ENCODE data around the gene ABHD16B. TPM values are rescaled to one million over a fixed set of nuclear protein-coding genes. Genes with fewer than 3 reads are reported as not detected.
"Not testable (repeated sequence)": the region's sequence is repeated elsewhere in the genome, so short reads cannot be mapped to it uniquely, and the experiment has no call there.

ABHD16B gene
- total and polyA plus RNA-seq, 2 donors (not counting 3 experiments of a cell fraction or from before 2014, with no cell fraction given): not detected

GRCh38 chr20:63873477-63873971 is 12.2 kb downstream of the ABHD16B start:
- no peaks in the 10 kb centered on the region for H3K9me1 ChIP-seq (replicated peaks; ENCODE audit: control insufficient read depth, extremely low read depth, insufficient read depth, low read length)
- H3K27me3 ChIP-seq (ENCODE audit: control insufficient read depth in 2 of 2, insufficient read depth in 2 of 2, low read length in 2 of 2): no peaks in the 10 kb centered on the region
- H3K9ac ChIP-seq (replicated peaks; ENCODE audit: extremely low read depth, insufficient read depth, low read length): no peak overlapping the region
- FAIRE-seq (peak; percentile 90), DNase-seq (ENCODE audit: low read depth, low spot score) (peak; percentile 87)
- intact Hi-C loops (cut with micrococcal nuclease) (loop anchor here (1.0 kb wide), 1 partner anchor 21 kb away; no protein-coding TSS in a partner anchor), dilution Hi-C loops (cut with MboI; ENCODE audit: extremely low pct_ligation_motif_present, low sequenced_read_pairs) (no loop called here)
- no peaks in the 10 kb centered on the region for H4K20me1 ChIP-seq (replicated peaks; ENCODE audit: control insufficient read depth, extremely low read depth, insufficient read depth, low read length)
- ChIA-PET CTCF (interaction anchor here (0.7 to 1.9 kb wide), 8 partner anchors 9 to 336 kb away, joined by 3 to 14 read pairs (median 4); partner anchors contain the start of gene TPD52L2), POLR2A (interaction anchor here (0.6 to 1.3 kb wide), 2 partner anchors 9 to 299 kb away, joined by 4 to 11 read pairs; partner anchors contain the start of genes HELZ2 and TPD52L2)
- peak overlapping the region in 1 of 3 experiments; percentile 12 for H3K4me3 ChIP-seq (replicated peaks in 1 of 3; ENCODE audit: insufficient read depth in 1 of 3, low read depth in 1 of 3, low read length in 3 of 3)
- no peaks in the 10 kb centered on the region for H3K9me3 ChIP-seq (replicated peaks; ENCODE audit: control insufficient read depth, insufficient read depth, low read length)
- H3K36me3 ChIP-seq (ENCODE audit: control insufficient read depth in 2 of 2, extremely low read depth in 1 of 2, insufficient read depth in 2 of 2, low read length in 2 of 2): peaks cover 15 to 43% of the 10 kb centered on the region in 2 experiments
- H3K79me2 ChIP-seq (ENCODE audit: control insufficient read depth, insufficient read depth, low read length): peaks cover 54% of the 10 kb centered on the region
- H3K4me2 ChIP-seq (ENCODE audit: insufficient read depth, low read length): peak overlapping the region; percentile 64
- H3K4me1 ChIP-seq (ENCODE audit: control insufficient read depth, extremely low read depth, insufficient read depth, low read length): peaks cover 14% of the 10 kb centered on the region
- no peak overlapping the region for H2AFZ ChIP-seq (ENCODE audit: low read depth, low read length)
- H3K27ac ChIP-seq (ENCODE audit: insufficient read depth, low read depth, low read length): peak overlapping the region; percentile 89
- BruUV-seq (replicated peaks): no TSS peak
- TF ChIP-seq, protein P1, sequence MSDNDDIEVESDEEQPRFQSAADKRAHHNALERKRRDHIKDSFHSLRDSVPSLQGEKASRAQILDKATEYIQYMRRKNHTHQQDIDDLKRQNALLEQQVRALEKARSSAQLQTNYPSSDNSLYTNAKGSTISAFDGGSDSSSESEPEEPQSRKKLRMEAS (IDR thresholded peaks at IDR 0.05; ENCODE audit: insufficient read depth, insufficient read length): peak; percentile 79
- peak; percentile 95 for TF ChIP-seq JUN (IDR thresholded peaks at IDR 0.05; ENCODE audit: borderline replicate concordance, insufficient read depth, insufficient read length, low read depth)
- TF ChIP-seq POLR2A (IDR thresholded peaks at IDR 0.05; ENCODE audit: low read depth, low read length): no peak
- TF ChIP-seq EZH2 (IDR thresholded peaks at IDR 0.05; ENCODE audit: borderline replicate concordance, low read depth, low read length, severe bottlenecking): no peak
- TF ChIP-seq FOS (IDR thresholded peaks at IDR 0.05; ENCODE audit: borderline replicate concordance, insufficient read depth, low read length): peak; percentile 90
- TF ChIP-seq, protein P2, sequence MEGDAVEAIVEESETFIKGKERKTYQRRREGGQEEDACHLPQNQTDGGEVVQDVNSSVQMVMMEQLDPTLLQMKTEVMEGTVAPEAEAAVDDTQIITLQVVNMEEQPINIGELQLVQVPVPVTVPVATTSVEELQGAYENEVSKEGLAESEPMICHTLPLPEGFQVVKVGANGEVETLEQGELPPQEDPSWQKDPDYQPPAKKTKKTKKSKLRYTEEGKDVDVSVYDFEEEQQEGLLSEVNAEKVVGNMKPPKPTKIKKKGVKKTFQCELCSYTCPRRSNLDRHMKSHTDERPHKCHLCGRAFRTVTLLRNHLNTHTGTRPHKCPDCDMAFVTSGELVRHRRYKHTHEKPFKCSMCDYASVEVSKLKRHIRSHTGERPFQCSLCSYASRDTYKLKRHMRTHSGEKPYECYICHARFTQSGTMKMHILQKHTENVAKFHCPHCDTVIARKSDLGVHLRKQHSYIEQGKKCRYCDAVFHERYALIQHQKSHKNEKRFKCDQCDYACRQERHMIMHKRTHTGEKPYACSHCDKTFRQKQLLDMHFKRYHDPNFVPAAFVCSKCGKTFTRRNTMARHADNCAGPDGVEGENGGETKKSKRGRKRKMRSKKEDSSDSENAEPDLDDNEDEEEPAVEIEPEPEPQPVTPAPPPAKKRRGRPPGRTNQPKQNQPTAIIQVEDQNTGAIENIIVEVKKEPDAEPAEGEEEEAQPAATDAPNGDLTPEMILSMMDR (IDR thresholded peaks at IDR 0.05; ENCODE audit: extremely low read depth in 1 of 2, insufficient read depth in 1 of 2, low read depth in 1 of 2, low read length in 2 of 2): no peak
- TF ChIP-seq MYC (IDR thresholded peaks at IDR 0.05; ENCODE audit: low read depth, low read length): peak; percentile 88
- TF ChIP-seq POLR2AphosphoS5 (IDR thresholded peaks at IDR 0.05; ENCODE audit: insufficient read depth, low read depth, low read length): peak; percentile 86
- no peak for TF ChIP-seq GATA2 (IDR thresholded peaks at IDR 0.05; ENCODE audit: insufficient read depth, insufficient read length, low read depth, low read length)

- H3K4me3 ChIP-seq (replicated peaks in 1 of 3; ENCODE audit: insufficient read depth in 1 of 3, low read depth in 1 of 3, low read length in 3 of 3); intact Hi-C loops (cut with micrococcal nuclease); dilution Hi-C loops (cut with MboI; ENCODE audit: extremely low pct_ligation_motif_present, low sequenced_read_pairs); H3K9ac ChIP-seq (replicated peaks; ENCODE audit: extremely low read depth, insufficient read depth, low read length); H2AFZ ChIP-seq (ENCODE audit: low read depth, low read length); DNase-seq (ENCODE audit: low read depth, low spot score); H3K9me1 ChIP-seq (replicated peaks; ENCODE audit: control insufficient read depth, extremely low read depth, insufficient read depth, low read length); H3K9me3 ChIP-seq (replicated peaks; ENCODE audit: control insufficient read depth, insufficient read depth, low read length); H3K27me3 ChIP-seq (ENCODE audit: control insufficient read depth in 2 of 2, insufficient read depth in 2 of 2, low read length in 2 of 2); FAIRE-seq; BruUV-seq (replicated peaks); H3K4me2 ChIP-seq (ENCODE audit: insufficient read depth, low read length); H4K20me1 ChIP-seq (replicated peaks; ENCODE audit: control insufficient read depth, extremely low read depth, insufficient read depth, low read length): not testable (repeated sequence)
- peaks cover 14% of the 10 kb centered on the region for H3K4me1 ChIP-seq (ENCODE audit: control insufficient read depth, extremely low read depth, insufficient read depth, low read length)
- peak overlapping the region; percentile 22 for H3K27ac ChIP-seq (ENCODE audit: insufficient read depth, low read depth, low read length)
- H3K36me3 ChIP-seq (ENCODE audit: control insufficient read depth in 2 of 2, extremely low read depth in 1 of 2, insufficient read depth in 2 of 2, low read length in 2 of 2): peaks cover 15 to 41% of the 10 kb centered on the region in 2 experiments
- ChIA-PET CTCF (interaction anchor here (0.7 to 1.9 kb wide), 6 partner anchors 10 to 336 kb away, joined by 3 to 14 read pairs (median 4); partner anchors contain the start of gene TPD52L2), POLR2A (interaction anchor here (0.7 to 1.3 kb wide), 2 partner anchors 10 to 347 kb away, joined by 4 to 11 read pairs; partner anchors contain the start of gene TPD52L2)
- H3K79me2 ChIP-seq (ENCODE audit: control insufficient read depth, insufficient read depth, low read length): peaks cover 54% of the 10 kb centered on the region
Observed at GRCh38 chr20:63874241-63874640, 12.9 kb downstream of the ABHD16B start.

All from endothelial cell of umbilical vein (primary cell).